ENCODE measurements around the gene PDZRN3.
"Not testable (repeated sequence)": the region's sequence is repeated elsewhere in the genome, so short reads cannot be mapped to it uniquely, and the experiment has no call there.

Gene PDZRN3

DNA sequence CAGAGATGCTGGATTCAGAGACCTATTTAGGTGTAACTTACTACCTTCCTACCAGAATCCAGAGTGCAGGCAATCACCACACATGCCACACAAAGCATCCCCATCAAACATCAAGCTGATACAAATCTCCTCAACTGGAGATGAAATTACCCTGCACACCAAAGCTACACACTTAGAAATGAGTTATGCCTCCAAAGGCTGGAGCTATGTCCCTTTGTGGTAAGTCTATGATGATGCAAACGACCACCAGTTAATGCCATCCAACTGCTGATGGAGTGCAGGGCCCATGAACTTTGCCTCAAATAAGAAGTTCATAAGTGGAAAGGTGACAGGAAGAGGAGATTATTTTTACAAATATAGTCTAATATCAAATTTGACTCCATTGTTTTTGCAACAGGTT lies 38.1 kb downstream of the PDZRN3 start:
- no peak for DNase-seq

DNA sequence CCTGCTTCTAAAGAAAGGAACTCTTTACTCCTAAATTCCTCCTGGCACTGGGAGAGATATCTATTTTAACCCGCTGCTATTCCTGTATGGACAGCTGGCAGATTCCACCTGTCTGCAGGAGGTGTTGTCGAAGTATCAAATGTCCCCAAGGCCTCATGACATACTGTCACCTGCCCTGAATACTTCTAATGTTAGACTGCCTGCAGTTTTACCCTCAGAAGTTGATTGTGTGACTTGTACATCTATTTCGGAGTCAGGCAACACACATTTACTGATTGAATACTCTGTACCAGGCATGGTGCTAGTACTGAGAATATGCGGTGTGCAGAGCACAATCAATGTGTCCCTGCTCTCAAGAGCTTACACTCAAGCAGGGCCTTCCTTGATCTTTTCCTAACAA lies 38.6 kb downstream of the PDZRN3 start:
- DNase-seq, result peak; percentile 62

GRCh38 chr3:73584873-73585272 lies 39.9 kb downstream of the PDZRN3 start:
- no peak for DNase-seq

DNA sequence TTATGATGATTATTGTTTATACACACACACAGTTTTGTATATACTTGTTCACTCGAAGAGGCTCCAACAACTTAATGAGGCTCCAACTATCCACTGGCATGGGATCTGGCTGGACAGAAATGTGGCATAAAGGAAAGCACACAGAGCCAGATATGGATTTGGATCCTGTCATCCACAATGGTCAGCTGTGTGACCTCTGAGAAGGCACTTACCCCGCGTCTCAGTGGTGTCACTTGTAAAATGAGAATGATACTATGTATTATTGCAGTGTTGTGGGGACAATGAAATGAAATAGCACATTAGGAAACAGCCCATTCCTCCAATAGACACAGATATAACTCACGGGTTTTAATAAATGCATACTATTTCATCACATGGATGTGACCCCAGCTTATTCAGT lies 42.2 kb downstream of the PDZRN3 start:
- no peak for DNase-seq

DNA sequence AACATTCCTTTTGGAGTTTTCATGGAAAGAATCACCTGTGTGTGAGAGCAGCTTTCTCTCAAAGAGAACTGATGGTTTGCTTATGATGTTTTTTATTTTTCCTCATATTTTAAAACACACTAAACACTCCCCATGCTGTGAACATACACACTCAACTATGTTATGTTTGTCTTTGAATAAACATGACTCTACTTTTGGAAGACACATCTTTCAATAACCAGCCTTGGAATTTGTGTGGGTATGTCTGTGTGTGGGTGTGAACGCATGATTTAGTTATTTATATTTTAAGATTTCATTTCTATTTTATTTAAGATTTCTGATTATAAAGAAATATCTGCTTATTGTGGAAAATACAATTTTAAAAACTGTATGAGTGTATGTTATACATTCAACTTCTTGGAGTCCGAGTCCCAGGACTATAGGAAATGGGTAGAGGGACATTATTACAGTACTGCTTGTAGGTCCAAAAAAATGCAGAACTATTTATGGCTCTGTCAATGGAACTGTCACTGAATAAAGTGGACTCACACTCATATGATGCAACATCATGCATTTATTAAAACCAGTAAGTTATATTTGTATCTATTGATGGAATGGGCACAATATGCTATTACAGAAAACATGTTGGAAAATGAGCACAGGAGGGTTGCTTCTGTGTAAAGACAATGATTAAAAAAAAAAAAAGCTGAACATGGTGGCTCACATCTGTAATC lies 43.5 kb downstream of the PDZRN3 start:
- no peak for DNase-seq

DNA sequence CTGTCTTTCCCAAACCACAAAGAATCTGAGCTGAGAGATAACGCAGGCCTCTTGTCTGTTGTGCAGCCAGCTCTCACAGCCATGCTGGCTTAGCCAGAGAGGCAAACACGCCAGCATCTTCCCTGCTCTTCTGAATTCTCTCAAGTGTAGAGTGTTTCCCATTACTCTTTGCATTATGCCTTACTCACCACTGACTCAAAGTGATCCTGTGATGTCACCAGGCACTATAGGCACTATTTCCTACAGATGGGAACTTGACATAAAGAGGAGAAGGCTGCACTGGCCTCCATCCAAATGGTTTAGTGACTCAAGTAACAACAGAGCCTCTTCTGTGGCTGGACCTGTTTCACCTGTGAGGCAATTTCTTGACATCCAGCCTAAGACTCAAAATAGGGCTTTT lies 44.4 kb downstream of the PDZRN3 start:
- no peak for DNase-seq

- no peak for DNase-seq
Measured at GRCh38 chr3:73577704-73578103, 47.0 kb downstream of the PDZRN3 start.

- DNase-seq, result peak; percentile 53
Measured at GRCh38 chr3:73576999-73577461, 47.7 kb downstream of the PDZRN3 start.

- no peak for DNase-seq
Measured at GRCh38 chr3:73575953-73576352, 48.8 kb downstream of the PDZRN3 start.

DNA sequence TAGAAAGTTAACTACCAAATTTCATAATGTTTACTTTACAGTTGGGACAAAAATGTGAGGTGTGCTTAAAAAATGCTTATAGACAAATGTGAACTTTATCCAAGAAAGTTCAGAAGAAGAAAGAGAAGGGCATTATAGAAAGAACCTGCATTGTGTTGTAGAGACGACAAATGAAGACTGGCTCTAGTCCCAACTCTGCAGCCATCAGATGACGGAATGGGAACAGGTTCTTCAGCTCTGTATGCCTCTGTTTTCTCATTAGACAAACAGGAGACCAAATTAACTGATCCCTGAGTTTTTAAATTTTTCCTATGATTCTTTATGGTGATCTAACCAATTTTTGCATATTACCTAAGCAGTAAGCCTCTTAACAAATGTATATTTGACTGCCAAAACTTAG lies 49.2 kb downstream of the PDZRN3 start:
- DNase-seq, result no peak

- no peak for DNase-seq
Measured at GRCh38 chr3:73573204-73573603, 51.5 kb downstream of the PDZRN3 start.

DNA sequence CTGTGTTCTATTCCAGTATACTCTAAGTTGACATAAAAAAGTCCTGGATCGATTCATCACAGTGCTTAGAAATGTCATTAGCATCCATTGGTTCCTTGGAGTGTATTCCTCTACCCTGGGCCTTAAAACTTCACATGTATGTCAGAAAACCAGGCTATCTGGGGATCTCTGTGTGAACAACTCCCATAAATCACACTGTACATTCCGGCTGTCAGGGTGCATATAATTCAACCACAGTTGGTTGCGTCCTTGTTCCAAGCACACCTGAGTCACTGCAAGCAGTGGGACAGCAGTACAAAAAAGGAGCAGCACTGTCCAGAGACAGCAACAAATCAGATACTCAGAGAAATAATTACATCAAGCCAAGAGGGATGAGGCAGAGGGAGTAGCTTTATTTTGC lies 52.4 kb downstream of the PDZRN3 start:
- DNase-seq, result no peak

GRCh38 chr3:73571238-73571794 lies 53.4 kb downstream of the PDZRN3 start:
- DNase-seq, result no peak

DNA sequence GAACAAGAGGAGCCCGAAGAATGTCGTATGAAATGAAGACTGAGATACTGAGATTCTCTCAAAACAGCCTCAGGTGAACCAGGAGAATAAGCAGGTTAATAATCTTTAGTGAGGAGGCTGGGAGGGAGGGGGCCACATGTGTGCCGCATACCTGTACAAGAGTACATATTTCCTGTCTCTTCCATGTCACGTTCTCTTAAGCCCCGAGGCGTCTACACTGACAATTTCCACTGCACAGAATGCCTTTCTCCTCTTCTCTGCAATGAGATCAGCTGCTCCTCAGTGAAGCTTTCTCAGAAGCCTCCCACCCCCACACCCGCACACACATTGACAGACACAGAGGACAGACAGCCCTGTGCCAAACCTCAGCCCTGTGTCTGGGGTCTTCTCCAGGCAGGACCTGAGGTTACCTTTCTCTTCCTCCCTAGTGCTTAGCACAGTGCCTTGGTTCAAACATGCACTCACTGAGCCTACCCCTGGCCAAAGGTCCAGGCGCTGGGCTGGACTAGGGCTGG lies 55.4 kb downstream of the PDZRN3 start:
- no peak for DNase-seq

DNA sequence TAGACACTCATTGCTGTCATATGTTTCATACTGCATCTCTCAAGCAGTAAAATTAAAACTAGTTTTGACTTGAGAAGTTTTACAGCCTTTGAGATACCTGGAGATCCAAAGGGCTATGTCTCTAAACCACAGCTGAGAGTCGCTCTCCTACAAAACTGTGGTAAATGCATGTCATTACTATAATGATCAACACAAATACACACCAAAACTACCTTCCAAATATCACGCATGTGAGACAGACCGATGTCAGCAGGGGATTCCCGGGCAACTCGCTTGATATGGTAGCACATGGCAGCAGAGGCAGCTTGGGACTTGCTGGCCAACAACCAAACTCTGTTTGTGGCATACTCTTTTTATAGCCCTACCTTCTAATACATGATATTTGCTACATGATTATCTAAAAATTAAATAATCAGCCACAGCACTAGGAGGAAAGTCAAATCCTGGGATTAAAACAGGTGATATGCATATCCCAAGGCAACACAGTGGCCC lies 56.3 kb downstream of the PDZRN3 start:
- no peak for DNase-seq

DNA sequence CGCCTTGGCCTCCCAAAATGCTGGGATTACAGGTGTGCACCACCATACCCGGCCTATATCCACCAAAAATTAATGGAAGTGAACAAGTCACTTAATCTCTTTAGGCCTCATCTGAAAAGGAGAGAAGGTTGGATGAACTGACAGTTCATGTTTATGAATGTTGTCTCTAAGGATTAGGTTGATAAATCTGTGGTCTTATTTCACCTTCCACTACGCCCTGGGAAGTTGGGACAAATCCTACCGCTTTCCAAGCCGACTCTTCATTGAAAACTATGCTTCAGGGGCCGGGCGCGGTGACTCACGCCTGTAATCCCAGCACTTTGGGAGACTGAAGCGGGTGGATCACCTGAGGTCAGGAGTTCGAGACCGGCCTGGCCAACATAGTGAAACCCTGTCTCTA lies 59.4 kb downstream of the PDZRN3 start:
- DNase-seq, result not testable (repeated sequence)

- no peak for DNase-seq
Measured at GRCh38 chr3:73563896-73564582, 60.7 kb downstream of the PDZRN3 start.

DNA sequence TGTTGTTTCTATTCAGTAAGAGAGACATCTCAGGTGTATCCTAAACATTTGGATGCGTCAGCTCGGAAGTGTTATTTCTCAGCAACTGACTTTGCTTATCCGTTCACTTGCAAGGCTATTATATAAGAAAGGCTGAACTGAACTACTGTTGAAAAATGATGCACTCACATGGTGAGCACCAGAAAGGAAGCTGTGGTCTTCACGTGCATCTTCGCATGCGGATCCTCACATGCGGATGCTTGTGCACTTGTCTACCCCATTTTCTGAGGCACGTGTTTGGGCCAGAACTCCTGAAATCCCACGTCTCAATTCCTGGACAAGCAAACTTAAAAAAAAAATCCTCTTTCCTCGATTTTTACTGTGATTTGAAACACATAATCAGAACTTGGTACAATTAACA lies 63.2 kb downstream of the PDZRN3 start:
- DNase-seq, result no peak

DNA sequence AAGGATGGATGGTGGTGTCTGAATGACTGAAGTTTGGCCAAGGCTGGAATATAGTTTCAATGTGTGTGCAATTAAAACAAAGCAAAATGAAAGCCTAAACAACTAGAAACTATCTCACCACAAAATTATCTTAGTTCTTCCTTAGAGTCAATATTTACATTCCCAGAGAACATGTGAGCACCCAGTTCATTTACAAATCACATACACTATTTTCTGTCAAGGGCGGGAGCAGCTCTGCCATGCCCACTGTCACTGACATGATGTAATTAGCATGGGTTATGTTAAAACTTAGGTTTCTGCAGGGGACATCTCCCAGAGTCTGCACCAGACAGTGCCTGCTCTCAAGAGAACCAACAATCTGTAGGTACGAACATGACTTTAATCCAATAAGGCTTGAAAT lies 65.0 kb downstream of the PDZRN3 start:
- DNase-seq, result no peak

DNA sequence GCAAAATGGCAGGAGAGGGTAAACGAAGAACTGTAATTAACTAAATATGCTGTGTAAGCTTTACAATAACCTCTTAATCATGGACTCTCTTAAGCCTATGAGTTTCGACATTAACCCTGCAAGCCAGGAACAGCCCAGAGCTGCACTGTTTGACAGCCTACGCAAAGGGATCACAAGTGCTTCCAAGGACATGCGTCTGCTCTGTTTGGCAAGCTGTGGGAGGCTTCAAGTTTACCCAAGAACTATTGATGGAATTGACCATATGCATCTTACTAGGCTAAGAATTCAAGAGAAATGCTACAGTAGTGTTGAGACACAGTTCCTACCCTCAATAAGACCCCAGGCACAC lies 66.0 kb downstream of the PDZRN3 start:
- no peak for DNase-seq

- no peak for DNase-seq
Measured at GRCh38 chr3:73557986-73558726, 66.6 kb downstream of the PDZRN3 start.

GRCh38 chr3:73556520-73557372 lies 68.0 kb downstream of the PDZRN3 start:
- no peak for DNase-seq
